Esophagus mucosa (tissue), 1 donor: ENCODE measurements around the gene NCAN. TPM values are rescaled to one million over a fixed set of nuclear protein-coding genes. Genes with fewer than 3 reads are reported as not detected.

Source experiments
- ATAC-seq: fragments of 200-7000 bp; cut with Tn5 transposase; one replicate; pipeline ENCODE4 v1.9.1; 2020
- total RNA-seq: library from RNA; stranded (reverse); gene quantifications from one replicate; pipeline ENCODE4 v1.2.4, GENCODE V29; 2023
- donor health status: DM: yes; HTN: yes; CAD: no.

The NCAN gene
- total RNA-seq, 1 donor from 2014 or later: not detected

- ATAC-seq: no peak
These were observed 85.4 kb downstream of the NCAN start for GRCh38 chr19:19296953-19297689.

- peak; percentile 17 for ATAC-seq
These were observed 86.0 kb downstream of the NCAN start for GRCh38 chr19:19297759-19298158.

GRCh38 chr19:19300613-19301012, 88.9 kb downstream of the NCAN start:
- no peak for ATAC-seq

Other genes with a start within 250 kb of the NCAN start
- gene SUGP2, start 178.4 kb upstream of the NCAN start, total RNA-seq: 26.1 TPM
- gene ARMC6, start 178.4 kb upstream of the NCAN start, total RNA-seq: 19.8 TPM
- gene SLC25A42, start 148.0 kb upstream of the NCAN start, total RNA-seq: 2.5 TPM
- gene TMEM161A, start 73.5 kb upstream of the NCAN start, total RNA-seq: 18.7 TPM
- 1.4 TPM for gene MEF2B, start 41.7 kb upstream of the NCAN start, total RNA-seq
- gene BORCS8, start 19.8 kb upstream of the NCAN start, total RNA-seq: 18.4 TPM
- 72.9 TPM for gene RFXANK, start 19.7 kb upstream of the NCAN start, total RNA-seq
- 14.8 TPM for gene NR2C2AP, start 8.5 kb upstream of the NCAN start, total RNA-seq
- gene TM6SF2, start 61.3 kb downstream of the NCAN start, total RNA-seq: not detected
- 26.5 TPM for gene SUGP1, start 108.6 kb downstream of the NCAN start, total RNA-seq
- 33.4 TPM for gene MAU2, start 108.9 kb downstream of the NCAN start, total RNA-seq
- 58.9 TPM for gene GATAD2A, start 193.7 kb downstream of the NCAN start, total RNA-seq